A673 (cell line): ENCODE data around the gene REEP6.

Experiments
- CTCF ChIP-seq: fragments of 300-800, 200-600 bp; sonication (generic); conservative IDR thresholded peaks from 2 replicates; pipeline ENCODE4 v1.5.1; 2017; ENCODE audit warnings: low read depth, mild to moderate bottlenecking, antibody characterized with exemption, low read length, moderate library complexity, mixed read lengths
- EZH2 ChIP-seq: fragments of 200-600 bp; sonication (generic); IDR thresholded peaks from 2 replicates; pipeline ENCODE4 v1.6.1; 2017; ENCODE audit warnings: borderline replicate concordance, low read depth, mild to moderate bottlenecking, mixed read lengths, antibody characterized with exemption, low read length; ENCODE audit not compliant: poor library complexity, severe bottlenecking

- TF ChIP-seq EZH2, result no peak
- no peak for TF ChIP-seq CTCF
Measured at GRCh38 chr19:1509602-1510441, 18.8 kb downstream of the REEP6 start.
